Activated CD8-positive, alpha-beta memory T cell treated with anti-CD3 and anti-CD28 coated beads, Interleukin-2, amount 50 U/mL, for 24 hours (primary cell): ENCODE results near the gene GNL3.
A peak's percentile ranks its signal among the peaks of the same experiment; 100 is the strongest.

ENCODE experiments used
- DNase-seq: peaks from one replicate; pipeline ENCODE4 v3.0.0-alpha.2; 2020; ENCODE audit errors: extremely low read depth

Gene GNL3

GRCh38 chr3:52688266-52688665, 2.4 kb downstream of the GNL3 start:
- DNase-seq, result no peak

- DNase-seq, result no peak
Observed at GRCh38 chr3:52689151-52689550, 3.3 kb downstream of the GNL3 start.

GRCh38 chr3:52690560-52690959, 4.7 kb downstream of the GNL3 start:
- DNase-seq, result no peak

GRCh38 chr3:52693071-52693470, 7.2 kb downstream of the GNL3 start:
- DNase-seq, result no peak

- DNase-seq, result no peak
Observed at GRCh38 chr3:52694528-52695189, 8.8 kb downstream of the GNL3 start.

- DNase-seq, result no peak
Observed at GRCh38 chr3:52695798-52696671, 10.2 kb downstream of the GNL3 start.

- DNase-seq, result no peak
Observed at GRCh38 chr3:52696830-52697631, 11.2 kb downstream of the GNL3 start.

- DNase-seq, result no peak
Observed at GRCh38 chr3:52697632-52697965, 11.8 kb downstream of the GNL3 start.

- no peak for DNase-seq
Observed at GRCh38 chr3:52703341-52703740, 17.5 kb downstream of the GNL3 start.

- DNase-seq, result no peak
Observed at GRCh38 chr3:52704611-52705437, 19.0 kb downstream of the GNL3 start.

GRCh38 chr3:52705438-52705687, 19.5 kb downstream of the GNL3 start:
- peak; percentile 17 for DNase-seq

GRCh38 chr3:52705688-52706686, 20.2 kb downstream of the GNL3 start, which contains the start of the genes GLT8D1 and SPCS1:
GLT8D1 (minus strand) TSS chr3:52705791; CDS start chr3:52700460, 5,331 bp downstream.
SPCS1 (plus strand) TSS chr3:52706106; CDS start chr3:52706247, 141 bp downstream.
- peak; percentile 39 for DNase-seq

- no peak for DNase-seq
Observed at GRCh38 chr3:52707585-52707984, 21.8 kb downstream of the GNL3 start.

- DNase-seq, result no peak
Observed at GRCh38 chr3:52710512-52710911, 24.7 kb downstream of the GNL3 start.

- DNase-seq, result no peak
Observed at GRCh38 chr3:52712291-52713212, 26.7 kb downstream of the GNL3 start.

GRCh38 chr3:52714335-52715302, 28.8 kb downstream of the GNL3 start:
- no peak for DNase-seq

GRCh38 chr3:52715714-52716305, 30.0 kb downstream of the GNL3 start:
- no peak for DNase-seq

- no peak for DNase-seq
Observed at GRCh38 chr3:52719618-52720017, 33.8 kb downstream of the GNL3 start.
